GM19395 (cell line): ENCODE results near the gene PPIL4.
A peak's percentile ranks its signal among the peaks of the same experiment; 100 is the strongest.

ENCODE experiments used
- ATAC-seq: cut with Tn5 transposase; IDR thresholded peaks from one replicate; pipeline ENCODE4 v1.9.1; 2021; ENCODE audit warnings: mild to moderate bottlenecking, moderate library complexity; ENCODE audit not compliant: unreplicated experiment

Gene PPIL4

GRCh38 chr6:149484733-149485700, 60.8 kb downstream of the PPIL4 start, which contains the start of gene ZC3H12D:
ZC3H12D (minus strand) TSS chr6:149485014; CDS start chr6:149474543, 10,471 bp downstream.
- peak; percentile 46 for ATAC-seq

DNA sequence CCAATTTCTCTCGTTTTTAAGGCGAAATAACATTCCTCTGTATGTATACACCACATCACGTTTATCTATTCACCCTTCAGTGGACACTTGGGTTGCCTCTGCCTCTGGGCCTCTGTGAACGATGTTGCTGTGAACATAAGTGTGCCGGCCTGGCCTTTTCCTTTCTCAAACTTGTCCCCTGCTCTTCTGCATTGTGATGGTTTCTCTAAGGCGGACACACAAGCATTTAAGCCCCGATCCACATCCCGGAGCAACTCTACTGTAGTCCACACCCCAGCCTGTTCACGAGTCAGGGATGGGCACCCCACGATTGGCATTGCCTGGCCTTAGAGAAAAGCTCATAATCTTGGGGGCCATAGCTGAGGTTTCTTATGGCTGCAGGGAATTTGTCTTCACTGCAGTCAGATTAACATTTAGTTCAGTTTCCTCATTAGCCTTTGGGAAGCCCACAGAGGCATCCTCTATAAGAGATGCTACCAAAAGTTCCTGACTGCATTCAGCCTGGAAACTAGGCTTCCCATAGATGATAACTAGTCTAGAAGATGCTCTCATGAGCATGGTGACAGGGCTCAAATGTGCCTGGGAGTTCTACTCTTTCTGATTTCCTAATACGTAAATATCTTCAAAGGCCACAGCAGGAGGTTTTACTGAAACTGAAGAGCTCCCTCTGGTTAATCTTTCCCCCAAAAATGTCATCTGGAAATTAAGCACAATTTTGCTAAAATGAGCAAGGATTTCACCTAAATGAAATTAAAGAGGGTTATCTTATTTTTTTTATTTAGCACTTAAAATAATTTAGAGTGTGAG, 61.8 kb downstream of the PPIL4 start:
- ATAC-seq, result no peak

DNA sequence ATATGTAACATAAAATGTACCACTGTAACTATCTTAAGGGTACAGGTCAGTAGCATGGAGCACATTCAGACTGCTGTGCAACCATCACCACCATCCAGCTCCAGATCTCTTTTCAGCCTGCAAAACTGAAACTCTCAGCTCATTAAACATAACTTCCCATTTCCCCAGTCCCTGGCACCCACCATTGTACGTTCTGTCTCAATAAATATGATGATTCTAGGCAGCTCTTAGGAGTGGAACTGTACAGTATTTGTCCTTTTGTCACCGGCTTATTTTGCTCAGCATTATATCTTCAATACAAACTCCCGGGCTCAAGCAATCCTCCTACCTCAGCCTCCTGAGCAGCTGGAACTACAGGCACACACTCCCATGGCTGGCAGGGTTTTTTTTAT, 62.5 kb downstream of the PPIL4 start:
- no peak for ATAC-seq

GRCh38 chr6:149482545-149483333, 63.1 kb downstream of the PPIL4 start:
- ATAC-seq, result no peak

DNA sequence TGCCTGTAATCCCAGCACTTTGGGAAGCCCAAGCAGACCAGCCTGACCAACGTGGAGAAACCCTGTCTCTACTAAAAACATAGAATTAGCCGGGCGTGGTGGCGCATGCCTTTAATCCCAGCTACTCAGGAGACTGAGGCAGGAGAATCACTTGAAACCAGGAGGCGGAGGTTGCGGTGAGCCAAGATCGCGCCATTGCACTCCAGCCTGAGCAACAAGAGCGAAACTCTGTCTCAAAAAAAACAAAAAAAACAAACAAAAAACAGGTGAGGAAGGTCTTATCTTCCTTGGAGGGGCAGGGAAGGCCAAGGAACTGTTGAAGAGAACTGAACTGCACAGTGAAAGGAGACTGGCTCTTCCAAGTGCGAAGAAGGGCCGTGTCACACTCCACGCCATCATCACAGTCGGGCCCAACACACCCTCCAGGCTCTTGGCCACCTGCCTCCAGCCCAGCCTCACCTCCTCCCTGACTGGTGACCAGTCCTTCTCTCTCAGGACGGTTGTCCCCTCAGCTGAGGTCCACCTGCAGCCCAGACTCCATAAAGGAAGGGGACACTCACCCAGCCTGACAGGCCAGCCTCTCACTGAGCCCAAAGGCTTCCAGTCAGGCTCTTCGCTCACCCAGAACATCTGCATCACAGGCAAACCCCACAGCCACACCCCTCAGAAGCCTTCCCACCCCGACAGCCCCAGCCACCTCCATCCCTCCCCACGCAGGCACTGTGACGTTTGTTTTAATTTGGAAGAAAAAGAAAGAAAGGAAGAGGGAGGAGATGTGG, 65.2 kb downstream of the PPIL4 start:
- no peak for ATAC-seq

DNA sequence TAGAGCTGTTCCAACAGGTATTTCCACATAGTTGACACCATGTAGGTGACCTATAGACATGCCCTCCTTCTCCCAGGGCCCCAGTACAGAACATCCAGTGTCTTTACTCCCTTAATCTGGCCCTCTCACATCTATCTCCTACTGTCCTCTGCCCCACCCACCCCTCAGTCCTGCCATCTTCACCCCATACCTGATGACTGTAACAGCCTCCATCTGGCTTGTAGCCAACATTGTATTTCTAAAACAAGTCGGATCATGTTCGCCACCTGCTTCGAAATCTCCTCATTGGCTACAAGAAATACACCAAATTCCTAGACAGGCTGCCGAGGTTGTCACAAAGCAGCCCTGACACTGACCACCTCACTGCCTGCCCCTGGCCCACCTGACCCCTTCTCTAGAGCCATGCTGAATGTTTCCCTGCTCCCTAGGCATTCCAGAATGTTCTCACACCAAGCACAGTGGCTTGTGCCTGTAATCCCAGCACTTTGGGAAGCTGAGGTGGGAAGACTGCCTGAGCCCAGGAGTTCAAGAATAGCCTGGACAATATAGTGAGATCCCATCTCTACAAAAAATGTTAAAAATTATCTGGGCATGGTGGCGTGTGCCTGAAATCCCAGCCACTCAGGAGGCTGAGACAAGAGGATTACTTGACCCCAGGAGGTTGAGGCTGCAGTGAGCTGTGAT, 67.1 kb downstream of the PPIL4 start:
- no peak for ATAC-seq

DNA sequence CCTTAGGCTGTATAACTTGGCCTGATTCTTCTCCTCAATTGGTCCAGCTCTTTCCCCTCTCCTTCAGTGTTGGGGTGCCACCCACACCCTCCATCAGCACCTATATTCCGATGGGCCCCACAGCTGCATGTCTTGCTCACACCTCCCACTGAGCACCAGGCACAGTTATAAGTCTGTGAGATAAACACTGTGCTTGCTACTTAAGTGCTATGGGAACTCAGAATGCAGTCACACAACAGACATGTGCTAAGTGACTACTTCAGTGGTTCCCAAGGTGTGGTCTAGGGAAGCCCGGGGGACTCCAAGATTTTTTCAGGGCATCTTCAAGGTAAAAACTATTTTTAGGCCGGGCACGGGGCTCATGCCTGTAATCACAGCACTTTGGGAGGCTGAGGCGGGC, 68.3 kb downstream of the PPIL4 start:
- no peak for ATAC-seq

DNA sequence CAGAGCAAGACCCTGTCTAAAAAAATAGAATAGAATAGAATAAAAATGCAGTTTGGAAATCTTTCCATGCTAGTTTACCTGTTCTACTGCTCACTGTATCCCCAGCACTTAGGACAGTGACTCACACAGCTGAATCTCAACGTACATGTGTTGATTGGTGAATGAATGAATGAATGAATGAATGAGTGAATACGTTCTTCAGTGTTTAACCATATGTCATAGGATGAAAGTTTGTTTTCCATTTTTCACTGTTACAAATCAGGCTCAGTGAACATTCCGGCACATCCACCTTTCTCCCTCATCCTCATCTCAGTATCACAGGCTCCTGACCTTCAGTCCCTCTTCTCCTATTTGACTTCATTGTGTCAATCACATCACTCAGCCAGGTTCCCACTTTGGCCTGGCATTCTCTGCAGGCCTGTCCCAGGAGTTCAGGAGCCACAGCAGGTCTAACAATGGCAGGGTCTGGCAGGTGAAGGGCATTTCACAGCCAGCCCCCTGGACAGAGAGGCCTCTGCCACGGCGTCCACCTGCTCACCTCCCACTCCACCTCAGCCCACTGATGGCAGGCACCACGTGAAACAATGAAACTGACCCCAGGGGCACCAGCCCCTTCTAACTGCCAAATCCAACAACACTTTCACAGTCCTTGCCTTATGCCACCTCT, 68.9 kb downstream of the PPIL4 start:
- no peak for ATAC-seq

GRCh38 chr6:149474108-149474935, 71.5 kb downstream of the PPIL4 start:
- no peak for ATAC-seq

DNA sequence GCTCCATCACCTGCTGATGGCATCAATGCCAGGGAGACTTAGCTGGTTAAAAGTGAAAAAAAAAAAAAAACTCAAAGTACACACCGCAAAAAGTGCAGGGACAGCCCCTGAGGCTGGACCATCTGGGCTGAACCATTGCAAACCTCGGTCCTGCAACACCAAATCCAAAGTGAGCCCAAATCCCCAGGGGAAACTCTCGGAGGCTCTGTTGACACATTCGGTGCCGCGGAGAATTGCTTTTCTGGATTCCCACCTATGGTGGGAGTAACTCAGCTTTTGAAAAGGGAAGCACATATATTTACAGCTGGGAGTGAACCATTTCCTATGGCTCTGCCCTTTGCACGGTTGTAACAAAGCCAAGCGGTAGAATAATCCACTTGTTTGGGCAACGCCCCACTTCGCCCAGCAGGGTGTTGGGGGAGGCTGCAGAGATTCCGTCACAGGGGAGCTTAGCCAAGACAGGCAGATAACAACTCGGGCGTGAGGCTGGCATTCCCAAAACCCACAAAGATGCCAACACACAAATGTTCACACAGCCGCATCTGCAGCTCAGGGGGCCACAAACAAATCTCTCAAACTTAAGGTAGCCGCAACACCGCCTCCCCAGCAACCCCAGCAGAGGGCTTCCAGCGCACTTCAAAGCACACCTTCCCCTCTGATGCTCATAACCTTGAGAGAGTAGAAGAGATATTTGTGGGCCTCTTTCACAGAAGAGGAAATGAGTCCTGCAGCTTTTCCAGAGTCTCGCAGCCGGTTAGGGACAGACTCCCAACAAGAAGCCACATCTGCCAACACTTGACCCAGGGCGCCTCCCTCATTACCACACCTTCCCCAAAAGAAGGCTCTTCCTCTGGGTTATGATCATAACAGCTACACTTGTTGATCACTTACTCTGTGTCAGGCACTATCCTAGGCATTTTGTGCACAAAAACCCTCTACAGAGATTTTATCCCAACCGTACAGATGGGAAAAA, 72.5 kb downstream of the PPIL4 start:
- ATAC-seq, result no peak

GRCh38 chr6:149472241-149472640, 73.6 kb downstream of the PPIL4 start:
- no peak for ATAC-seq

DNA sequence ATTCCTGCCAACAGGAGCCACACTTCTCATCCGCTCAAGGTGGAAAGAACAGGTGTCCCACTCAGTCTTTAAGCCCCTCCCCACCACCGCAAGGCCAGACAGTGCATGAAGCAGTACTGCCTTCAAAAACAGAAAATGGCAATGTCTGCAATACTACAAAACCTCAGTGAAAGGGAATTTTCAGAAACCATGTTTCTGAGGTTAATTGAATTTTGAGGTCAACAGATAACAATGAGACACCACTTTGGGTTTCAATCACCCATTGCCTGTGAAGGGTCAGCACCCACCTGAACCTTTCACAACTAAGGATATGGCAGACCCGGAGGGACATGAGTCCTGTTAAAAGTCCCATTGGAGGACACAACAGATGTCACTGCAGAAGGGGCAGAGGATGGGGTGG, 74.0 kb downstream of the PPIL4 start:
- peak; percentile 36 for ATAC-seq

GRCh38 chr6:149470948-149471347, 74.9 kb downstream of the PPIL4 start:
- no peak for ATAC-seq

GRCh38 chr6:149468179-149468578, 77.7 kb downstream of the PPIL4 start:
- ATAC-seq, result peak; percentile 1

- ATAC-seq, result no peak
Observed at GRCh38 chr6:149467265-149467664, 78.6 kb downstream of the PPIL4 start.

DNA sequence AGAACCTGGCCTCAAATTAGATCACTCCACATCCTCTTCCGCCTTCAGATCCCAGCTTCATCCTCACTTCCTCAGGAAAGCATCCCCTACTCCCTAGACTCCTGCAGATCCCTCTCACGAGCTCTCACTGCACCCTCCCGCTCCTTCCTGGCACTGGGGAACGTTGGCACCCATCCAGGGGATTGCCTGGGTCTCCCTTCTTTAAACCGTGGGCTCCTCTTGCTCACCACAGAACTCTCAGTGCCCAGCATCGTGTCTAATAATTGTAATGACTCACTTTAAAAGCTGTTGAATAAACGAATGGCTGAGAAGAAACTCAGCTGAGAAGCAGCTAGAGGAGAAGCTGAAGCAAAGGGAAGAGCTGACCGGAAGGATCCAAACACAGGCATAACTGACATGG, 81.4 kb downstream of the PPIL4 start:
- ATAC-seq, result no peak

DNA sequence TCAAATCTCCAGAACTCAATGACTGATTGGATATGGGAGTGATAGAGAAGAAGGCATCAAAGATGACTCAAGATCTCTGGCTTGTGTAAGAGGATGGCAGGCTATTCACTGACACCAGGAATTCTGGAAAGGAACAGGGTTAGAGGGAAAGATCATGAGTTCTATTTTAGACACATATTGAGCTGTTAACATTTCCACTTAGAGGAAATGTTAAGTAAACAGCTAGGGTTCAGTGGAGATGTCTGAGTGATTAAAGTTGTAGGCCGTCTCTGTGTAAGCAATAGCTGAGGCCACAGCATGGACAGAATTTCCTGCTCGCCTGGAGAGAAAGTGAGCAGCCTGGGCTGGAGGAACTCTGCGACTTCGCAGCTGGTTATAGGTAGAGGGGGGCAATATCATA, 82.1 kb downstream of the PPIL4 start:
- no peak for ATAC-seq
